HEK293T (cell line): ENCODE data around the gene HBB.

ENCODE experiments used
- ARNT ChIP-seq: fragments of 450-650 bp; IDR thresholded peaks from 2 replicates; pipeline ENCODE4 v1.6.1; 2017; ENCODE audit warnings: mild to moderate bottlenecking
- FOXA1 ChIP-seq: fragments of 450-650 bp; IDR thresholded peaks from 2 replicates; pipeline ENCODE4 v1.6.1; 2016; ENCODE audit warnings: mild to moderate bottlenecking
- PKNOX1 ChIP-seq: fragments of 450-650 bp; IDR thresholded peaks from 2 replicates; pipeline ENCODE4 v1.6.1; 2016

- no peak for TF ChIP-seq FOXA1
- TF ChIP-seq PKNOX1 = no peak
- TF ChIP-seq ARNT = no peak
Observed at GRCh38 chr11:5274395-5274794, 47.5 kb upstream of the HBB start.
